ENCODE data around the gene C21orf58.

C21orf58 gene

DNA sequence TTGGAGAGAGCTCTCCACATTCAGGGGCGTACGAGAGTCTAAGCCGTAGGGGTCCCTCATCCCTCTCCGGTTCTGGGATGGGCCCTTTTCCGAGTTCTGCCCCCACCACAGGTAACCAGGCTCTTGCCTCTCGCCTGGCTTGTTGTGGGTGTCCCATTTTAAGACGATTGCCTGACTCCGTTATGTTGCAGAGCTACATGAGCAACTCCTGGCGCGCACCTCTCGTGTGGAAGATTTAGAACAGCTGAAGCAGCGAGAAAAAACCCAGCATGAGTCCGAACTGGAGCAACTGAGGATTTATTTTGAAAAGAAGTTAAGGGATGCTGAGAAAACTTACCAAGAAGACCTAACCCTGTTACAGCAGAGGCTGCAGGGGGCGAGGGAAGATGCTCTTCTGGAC is 29.2 kb upstream of the C21orf58 start:
- DNase-seq (ENCODE audit: low spot score) = no peak

DNA sequence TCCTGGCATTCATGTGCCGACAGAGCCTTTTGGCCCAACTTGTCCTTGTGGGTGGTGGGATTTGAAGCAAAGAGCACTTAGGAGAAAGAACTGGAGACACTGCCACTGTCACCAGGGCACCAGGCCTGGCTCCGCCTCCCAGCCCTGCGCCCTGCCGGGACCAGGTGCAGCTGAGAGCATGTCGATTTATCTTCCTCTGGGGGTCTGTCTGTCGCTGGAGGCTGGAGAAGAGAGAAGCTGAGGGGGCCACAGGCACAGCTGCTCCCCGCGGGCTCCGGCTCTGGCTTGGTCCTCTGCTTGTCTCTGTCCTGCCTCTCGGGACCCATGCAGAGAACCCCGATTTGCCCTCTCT is 28.5 kb upstream of the C21orf58 start:
- DNase-seq (ENCODE audit: low spot score) = no peak

DNA sequence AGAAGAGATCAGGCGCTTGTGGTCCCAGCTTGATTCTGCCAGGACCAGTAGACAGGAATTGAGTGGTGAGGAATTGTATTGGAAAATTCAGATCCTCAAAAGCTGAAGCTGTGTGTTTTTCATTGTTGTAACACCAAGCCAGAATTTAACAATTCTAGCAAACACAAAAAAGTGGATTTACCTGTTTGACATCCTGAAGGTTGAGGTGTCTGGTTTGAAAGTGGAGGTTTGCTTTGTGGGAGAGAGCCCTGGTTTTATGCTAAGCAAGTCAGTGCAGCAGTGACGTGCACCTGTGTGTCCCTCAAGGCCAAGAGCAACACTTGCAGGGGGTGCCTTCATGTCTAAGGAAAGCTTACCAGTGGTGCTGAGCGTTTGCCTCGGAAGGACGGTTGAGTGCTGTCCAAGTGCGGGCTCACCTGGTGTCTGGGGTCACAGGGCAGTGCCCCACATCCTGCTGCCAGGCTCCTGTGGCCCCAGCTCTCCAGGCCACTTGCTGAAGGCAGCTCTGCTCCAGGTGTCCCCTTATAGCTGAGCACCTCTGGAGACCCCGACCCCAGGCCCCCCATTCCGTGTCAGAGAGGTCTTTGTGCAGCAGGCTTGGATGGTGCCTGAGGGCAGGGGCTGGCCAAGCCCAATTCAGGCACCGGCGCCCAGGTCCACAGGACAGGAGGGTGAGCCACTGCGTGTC is 27.9 kb upstream of the C21orf58 start:
- DNase-seq (ENCODE audit: low spot score) = no peak

DNA sequence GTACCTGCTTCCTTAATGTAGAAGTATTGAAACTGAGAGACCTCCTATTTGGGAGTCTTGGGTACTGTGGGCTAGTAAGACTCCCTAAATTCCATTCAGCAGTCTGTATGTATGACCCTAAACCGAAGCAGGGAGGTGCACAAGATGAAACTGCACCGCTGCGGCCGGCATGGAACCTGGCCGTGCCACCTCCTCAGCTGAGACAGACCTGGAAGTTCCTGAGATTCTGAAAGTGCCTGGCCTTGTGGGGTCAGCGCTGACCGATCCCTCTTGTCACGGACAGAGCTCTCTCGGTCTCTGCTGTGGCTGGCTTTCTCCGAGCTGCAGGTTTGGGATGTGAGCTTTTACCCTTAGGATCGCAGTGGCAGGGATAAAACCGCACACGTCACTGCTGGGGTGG is 27.3 kb upstream of the C21orf58 start:
- DNase-seq (ENCODE audit: low spot score) = no peak

DNA sequence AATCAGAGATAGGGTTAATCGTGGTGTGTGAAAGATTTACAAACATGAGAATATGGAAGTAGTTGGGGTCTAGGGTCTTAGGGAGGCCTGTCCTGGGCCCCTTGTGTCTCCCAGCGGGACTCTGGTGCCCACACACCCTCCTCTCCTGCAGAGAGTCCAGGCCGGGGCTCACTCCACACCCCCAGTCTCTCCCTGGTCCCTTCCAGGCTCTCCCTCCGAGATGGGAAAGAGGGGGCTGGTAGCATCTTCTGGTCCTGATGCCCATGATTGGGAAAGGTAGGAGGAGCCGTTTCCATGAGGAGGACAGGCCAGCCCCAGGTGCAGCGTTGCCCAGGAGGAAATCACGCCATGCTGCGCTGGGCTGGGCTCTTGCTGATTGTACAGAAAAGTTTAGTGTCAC is 26.9 kb upstream of the C21orf58 start:
- no peak for DNase-seq (ENCODE audit: low spot score)

DNA sequence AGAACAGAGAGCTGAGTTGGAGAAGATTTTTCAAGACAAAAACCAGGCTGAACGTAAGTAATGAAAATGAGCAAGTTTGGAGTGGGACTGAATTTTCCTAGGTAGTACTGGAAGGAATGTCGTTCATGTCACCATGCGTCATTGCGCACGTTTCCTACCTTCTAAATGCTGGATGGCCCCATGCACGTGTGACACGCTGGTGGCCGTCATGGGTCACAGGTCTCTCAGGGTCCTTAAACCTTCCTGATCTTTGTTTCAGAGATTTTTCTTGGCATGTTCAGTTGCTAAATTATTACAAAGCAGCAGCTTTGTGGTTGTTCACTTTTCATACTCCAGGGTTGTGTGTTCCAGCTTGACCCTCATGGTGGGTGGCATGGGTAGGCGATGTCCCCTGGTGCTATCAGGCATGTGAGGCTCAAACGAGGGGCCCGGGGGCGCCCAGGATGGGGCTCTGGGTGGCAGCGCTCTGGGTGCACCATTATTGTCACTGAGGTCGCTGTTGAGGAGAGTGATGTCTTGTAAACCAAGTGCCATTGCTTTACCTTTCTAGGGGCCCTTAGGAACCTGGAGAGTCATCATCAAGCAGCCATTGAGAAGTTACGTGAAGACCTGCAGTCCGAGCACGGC is 25.6 kb upstream of the C21orf58 start:
- no peak for DNase-seq (ENCODE audit: low spot score)

DNA sequence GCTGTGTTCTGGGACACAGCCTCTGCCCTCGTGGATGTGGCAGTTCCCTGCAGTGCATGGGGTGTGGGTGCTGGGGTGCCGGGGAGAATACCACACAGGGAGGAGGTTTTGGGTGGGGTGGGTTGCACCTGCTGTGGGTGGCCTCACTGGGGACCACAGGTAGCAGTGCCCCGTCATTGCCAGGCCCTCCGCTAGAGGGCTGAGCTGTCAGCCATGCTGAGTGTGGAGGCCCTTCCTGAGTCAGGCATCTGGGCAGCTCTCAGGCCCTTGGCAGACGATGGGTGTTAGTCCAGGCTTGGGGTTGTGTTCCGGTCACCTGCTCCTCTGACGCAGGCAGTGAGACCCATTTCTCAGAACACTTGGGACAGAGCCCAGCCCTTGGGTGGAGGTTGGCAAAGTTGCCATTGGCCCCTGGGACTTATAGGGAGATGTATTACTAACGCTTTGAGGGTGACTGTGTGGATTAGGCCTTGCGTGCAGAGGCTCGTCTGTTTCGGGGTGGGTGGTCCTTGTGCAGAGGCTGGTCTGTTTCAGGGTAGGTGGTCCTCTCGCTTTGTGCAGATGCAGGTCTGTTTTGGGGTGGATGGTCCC is 24.2 kb upstream of the C21orf58 start:
- no peak for DNase-seq (ENCODE audit: low spot score)

DNA sequence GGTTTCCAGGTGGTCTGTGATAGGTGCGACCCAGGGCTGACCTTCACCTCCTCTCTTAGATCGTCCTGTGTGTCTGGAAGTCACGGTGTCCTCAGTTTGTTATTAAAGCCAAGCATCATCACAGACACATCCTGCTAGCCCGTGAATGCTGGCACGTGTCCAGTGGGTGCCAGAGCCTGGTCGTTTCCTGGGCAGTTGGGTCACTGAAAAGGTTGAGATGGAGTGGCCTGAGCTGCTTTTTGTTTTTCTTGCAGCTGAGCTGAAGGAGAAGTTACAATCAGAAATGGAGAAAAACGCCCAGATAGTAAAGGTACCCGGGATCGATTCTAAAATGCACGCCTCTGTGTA is 23.5 kb upstream of the C21orf58 start:
- DNase-seq (ENCODE audit: low spot score) = no peak

DNA sequence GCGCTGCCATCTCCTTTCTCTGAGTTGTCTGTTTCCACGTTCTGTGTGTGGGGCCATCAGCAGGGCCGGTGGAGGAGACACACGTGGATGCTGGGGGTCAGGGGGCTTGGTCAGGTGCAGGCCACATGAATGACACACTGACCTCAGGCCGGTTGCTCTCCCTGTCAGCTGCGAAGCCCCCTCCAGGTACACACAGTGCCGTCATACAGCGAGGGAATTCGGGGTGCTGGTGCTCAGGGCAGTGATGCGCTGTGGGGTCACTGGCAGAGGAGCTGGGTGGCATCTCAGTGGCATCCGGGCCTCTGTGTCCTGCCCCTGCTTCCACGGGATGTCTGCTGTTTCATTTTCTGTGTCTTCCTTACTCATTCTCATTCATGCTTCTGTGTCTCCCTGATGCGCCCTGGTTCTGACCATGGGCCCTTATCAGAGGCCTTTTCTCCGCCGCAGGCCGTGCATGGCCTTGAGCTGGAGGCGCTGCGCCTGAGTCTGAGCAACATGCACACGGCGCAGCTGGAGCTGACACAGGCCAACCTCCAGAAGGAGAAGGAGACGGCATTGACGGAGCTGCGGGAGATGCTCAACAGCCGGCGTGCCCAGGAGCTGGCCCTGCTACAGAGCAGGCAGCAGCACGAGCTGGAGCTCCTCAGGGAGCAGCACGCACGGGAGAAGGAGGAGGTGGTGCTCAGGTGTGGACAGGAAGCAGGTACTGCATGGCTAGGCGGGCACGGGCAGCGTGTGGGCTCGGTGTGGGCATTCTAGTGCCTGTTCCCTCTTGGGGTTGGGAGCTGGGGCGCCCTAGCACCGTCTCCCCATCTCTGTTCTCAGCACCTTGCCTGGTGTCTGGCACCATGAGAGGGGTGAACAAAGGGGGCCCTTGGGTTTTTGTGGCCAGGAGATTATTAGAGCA is 22.9 kb upstream of the C21orf58 start:
- no peak for DNase-seq (ENCODE audit: low spot score)

DNA sequence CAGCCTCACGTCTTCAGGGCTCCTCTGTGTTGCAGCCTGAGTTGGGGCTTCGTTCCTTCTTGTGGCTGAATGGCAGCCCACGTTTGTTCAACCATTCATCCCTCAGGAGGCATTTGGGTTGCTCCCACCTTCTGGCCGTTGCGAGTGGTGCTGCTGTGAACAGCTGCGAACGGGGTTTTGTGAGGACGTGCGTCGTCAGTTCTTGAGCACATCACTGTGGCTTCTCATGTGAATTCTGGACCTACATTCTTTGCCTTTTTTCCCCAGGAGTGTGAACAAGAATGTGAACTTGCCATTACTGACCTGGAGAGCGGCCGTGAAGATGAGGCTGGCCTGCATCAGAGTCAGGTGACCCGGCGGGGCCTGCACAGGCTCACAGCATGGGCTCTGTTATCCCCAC is 22.2 kb upstream of the C21orf58 start:
- no peak for DNase-seq (ENCODE audit: low spot score)

DNA sequence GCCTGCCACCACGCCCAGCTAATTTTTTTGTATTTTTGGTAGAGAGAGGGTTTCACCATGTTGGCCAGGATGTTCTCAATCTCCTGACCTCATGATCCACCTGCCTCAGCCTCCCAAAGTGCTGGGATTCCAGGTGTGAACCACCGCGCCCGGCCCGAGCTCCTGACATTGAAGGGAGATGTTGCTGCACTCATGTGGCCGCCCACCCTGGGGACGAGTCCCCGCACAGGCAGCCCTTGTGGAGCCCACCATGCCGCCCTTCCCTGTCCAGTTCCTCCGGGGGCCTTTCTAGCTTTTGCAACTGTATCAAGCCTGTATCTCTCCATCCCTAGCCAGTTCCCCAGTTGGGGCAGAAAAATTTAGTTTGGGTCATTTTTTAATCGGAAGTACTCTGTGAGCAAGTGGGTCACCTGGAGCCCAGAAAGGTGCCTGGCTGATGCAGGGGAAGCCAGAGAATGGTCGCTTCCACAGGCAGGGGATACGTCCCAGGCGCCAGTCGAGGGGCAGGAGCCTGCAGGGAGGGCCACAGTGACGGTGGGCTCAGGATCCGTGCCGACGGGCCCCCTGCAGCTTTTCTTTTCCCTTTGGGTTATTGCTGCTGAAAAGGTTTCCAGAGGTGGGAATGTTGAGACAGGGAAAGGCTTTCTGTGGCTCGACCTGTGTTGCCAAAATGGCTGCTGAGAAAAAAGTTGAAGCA is 20.7 kb upstream of the C21orf58 start:
- no peak for DNase-seq (ENCODE audit: low spot score)

DNA sequence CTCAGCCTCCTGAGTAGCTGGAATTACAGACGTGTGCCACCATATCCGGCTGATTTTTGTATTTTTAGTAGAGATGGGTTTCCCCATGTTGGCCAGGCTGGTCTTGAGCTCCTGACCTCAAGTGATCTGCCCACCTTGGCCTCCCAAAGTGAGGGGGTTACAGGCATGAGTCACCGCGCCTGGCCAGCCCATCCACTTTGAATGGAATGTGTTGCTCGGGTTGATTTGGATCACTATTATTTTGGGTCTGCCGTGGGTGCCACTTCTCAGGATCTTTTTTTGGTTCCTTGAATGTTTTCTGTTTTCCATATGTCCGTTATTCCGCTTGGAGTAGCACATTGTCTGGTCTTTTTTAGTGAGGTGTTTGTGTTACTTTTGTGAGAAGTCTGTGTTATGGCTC is 17.3 kb upstream of the C21orf58 start:
- no peak for DNase-seq (ENCODE audit: low spot score)

DNA sequence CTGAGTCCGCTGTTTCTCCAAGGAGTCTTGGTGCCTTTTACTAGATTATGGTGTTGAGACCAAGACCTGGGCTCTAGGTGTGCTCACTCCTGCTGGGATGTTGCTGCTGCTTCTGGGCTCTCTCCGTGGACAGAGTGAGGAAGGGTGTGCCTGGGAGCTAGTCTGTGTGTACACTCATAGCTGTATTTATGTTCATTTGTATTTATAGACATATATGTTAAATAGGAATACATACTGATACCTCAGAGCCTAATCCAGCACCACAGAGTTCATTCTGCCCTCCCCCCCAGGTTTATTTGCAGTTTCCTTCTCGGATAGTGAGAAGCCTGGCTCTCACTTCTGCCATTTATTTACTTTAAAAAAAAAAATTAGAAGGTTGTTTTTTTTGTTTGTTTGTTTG is 12.9 kb upstream of the C21orf58 start:
- DNase-seq (ENCODE audit: low spot score) = no peak

DNA sequence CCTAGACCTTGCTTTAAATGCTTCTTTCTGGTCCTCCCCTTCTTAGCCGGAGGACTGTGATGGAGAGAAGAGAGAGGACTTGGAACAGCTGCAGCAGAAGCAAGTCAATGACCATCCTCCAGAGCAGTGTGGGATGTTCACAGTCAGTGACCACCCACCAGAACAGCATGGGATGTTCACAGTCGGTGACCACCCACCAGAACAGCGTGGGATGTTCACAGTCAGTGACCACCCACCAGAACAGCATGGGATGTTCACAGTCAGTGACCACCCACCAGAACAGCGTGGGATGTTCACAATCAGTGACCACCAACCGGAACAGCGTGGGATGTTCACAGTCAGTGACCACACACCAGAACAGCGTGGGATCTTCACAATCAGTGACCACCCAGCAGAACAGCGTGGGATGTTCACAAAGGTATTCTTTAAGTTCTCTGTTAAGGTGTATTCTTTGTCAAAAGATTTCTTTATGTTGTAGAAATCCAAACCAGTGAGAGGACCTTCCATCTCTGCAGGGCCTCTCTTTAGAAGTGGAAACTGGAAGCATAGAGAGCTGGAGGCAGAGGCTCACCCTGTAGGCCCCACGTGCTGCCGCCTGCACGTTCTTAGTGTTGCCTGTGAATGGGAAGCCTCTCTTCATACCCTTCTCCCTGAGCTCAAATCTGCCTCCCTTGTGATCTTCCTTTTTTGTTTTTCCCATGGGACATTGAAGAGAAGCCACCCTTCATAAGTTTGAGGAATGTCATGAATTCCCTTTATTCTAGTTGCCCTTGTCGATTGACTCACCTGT is 10.9 kb upstream of the C21orf58 start:
- no peak for DNase-seq (ENCODE audit: low spot score)

DNA sequence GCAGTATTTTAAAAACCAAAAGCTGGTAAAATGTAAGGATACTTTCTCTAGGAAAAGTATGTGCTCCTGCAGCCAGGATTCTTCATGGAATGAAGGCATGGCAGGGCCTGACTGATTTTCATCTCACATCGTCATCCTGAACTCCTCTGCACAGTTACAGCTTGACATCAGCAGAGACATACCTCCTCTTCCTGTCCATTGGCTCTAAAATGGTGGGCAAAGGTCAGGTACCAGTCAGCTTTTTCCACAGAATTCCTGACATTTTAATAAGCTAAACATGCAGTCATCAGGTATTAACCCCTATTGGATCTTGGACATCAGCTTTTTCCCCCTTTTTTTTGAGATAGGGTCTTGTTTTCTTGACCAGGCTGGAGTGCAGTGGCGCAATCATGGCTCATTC is 6.1 kb upstream of the C21orf58 start:
- DNase-seq (ENCODE audit: low spot score) = no peak

DNA sequence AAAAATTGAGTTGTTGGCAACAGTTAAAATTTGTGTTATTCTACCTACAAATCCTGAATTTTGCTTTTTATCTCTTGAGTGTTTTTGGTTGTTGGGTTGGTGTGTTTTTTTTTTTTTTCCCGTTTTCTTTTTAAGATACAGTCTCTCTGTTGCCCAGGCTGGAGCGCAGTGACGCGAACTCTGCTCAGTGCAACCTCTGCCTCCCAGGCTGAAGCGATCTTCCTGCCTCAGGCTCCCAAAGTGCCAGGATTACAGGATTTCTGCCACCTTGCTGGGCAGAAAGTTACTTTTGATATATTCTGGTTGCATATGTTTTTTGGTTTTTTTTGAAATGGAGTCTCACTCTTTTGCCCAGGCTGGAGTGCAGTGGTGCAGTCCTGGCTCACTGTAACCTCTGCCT is 4.5 kb upstream of the C21orf58 start:
- DNase-seq (ENCODE audit: low spot score) = no peak

DNA sequence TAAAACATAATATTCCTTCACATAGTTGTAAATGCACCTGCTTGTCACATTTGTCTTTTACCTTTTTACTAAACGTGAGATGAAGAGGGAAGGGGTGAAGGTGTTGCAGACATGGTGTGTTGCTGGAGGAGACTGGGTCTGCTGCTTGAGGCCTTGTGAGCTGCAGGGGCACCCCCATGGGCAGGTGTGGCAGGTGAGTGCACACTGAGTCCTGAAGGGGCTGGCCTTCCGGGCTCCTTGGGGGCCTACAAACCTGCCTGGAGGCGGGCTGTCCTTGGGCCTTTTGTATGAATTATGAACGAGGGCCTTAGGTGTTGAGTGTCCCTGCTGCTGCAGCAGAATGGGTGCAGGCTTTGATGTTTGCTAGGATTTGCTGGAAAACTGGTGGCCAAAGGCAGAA is 4.0 kb upstream of the C21orf58 start:
- DNase-seq (ENCODE audit: low spot score) = no peak

DNA sequence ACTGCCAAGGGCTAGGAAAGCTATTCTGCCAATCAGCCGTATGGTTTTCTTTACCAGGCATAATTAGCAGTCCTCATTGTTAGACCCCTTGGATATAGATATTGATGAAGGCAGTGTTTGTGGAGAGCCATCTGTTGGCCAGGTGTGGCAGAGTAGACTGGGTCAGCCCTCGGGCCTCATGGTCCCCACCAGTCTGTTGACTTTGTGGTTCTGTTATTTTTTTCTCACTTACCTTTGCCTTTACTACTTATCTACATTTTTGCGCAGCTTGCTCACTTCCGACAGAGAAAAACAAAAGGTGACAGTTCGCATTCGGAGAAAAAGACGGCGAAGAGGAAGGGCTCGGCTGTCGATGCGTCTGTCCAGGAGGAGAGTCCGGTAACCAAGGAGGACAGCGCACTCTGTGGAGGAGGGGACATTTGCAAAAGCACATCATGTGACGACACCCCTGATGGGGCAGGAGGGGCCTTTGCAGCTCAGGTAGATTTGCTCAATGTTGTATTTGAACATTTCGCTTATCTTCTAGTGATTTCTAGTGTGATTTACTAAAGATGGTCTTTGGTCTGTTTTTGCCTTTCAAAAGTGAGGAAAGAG is 2.5 kb upstream of the C21orf58 start:
- no peak for DNase-seq (ENCODE audit: low spot score)

DNA sequence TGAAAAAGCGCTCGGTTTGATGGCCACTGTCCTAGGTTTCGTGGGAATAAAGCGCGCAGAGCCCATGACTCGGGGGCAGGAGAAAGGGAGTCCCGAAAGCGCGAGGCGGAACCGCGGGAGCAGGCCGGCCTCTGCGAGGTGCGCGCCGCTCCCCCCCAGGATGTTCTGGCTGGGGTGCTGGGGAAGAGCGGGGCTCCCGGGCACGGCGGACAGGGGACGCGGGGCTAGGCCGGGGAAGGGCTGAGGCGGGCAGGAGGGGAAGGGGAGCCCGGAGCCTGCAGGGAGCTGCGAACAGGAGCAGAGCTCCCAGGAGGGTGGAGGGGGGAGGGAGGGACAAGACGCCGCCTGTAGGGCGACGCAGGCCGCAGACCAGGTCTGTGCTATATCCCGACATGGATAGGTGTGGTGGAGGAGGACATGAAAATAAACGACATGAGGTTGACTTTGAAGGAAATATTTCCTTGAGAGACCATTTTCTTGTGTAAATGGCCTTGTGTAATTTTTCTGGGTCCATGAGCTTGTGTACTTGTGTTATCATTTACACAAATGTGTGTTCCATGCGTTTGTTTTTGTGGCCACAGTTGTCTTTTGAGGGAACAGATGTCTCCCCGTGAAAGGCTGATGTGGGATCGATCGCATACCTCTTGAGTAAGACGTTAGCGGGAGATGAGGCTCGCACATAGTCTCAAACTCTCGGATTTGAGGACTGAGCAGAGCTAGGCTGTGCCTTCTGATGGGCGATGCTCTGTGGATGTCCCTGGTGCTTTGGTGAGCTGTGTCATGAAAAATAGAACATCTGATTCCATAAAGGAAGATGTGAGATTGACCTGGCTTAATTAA is 1.6 kb upstream of the C21orf58 start:
- DNase-seq (ENCODE audit: low spot score) = peak; percentile 71

DNA sequence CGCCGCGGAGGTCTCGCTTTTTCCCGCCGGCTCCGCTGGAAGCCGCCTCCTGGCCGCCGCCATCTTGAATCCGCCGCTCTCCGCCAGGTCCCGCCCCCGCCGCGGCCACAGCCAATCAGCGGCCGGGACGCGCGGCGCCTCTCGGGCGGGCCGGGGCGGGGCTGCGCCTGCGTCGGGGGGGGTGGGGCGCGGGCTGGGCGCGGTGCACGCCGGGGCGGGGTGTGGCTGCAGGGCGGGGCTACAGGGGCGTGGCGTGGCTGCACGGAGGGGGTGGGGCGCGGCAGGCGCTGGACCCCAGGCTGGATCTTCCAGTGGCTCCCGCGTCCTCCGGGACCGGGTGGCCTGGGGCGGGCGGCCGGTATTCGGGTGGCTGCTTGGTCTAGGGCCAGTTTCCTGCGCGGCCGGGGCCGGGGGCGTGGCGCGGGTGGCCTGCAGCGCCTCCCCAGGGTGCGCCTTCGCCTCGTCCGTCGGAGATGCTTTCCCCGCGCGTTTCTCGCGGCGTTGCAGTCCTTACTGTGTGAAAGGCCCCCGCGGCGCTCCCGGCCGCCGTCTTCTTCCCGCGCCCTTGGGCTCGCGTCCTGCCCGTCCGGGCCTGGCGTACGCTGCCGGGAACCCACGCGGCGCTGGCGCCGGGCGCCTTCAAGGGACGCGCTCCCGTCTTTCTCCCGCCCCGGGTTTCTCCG is 861 bp upstream of the C21orf58 start:
- DNase-seq (ENCODE audit: low spot score) = peak; percentile 80
